Activated T-cell treated with anti-CD3 and anti-CD28 coated beads, Interleukin-2, amount 50 U/mL, for 72 hours (primary cell): ENCODE data around the gene LRRC28. TPM values are rescaled to one million over a fixed set of nuclear protein-coding genes. Genes with fewer than 3 reads are reported as not detected.
A peak's percentile ranks its signal among the peaks of the same experiment; 100 is the strongest.

Experiments
- ATAC-seq, 2 donors: fragments of 150-1000 bp; cut with Tn5 transposase; replicated peaks in 1 of 2; 2 replicates each; pipeline ENCODE4 v1.10.0; 2021; ENCODE audit warnings: moderate library complexity in 2 of 2, mild to moderate bottlenecking in 1 of 2
- DNase-seq, 2 donors: peaks; one replicate each; pipeline ENCODE4 v3.0.0; 2021 to 2022; ENCODE audit warnings: mixed read lengths in 1 of 2
- H3K27ac Mint-ChIP-seq: one replicate; pipeline ENCODE4 v1.8.0; 2022; ENCODE audit warnings: mild to moderate bottlenecking, moderate library complexity, mixed read lengths
- H3K27me3 Mint-ChIP-seq: one replicate; pipeline ENCODE4 v1.8.0; 2022; ENCODE audit warnings: low read depth, mixed read lengths
- H3K36me3 Mint-ChIP-seq, 2 donors: one replicate each; pipeline ENCODE4 v1.8.0; 2022; ENCODE audit warnings: mixed read lengths in 2 of 2, mild to moderate bottlenecking in 1 of 2; ENCODE audit not compliant: insufficient read depth in 2 of 2
- H3K4me1 Mint-ChIP-seq: one replicate; pipeline ENCODE4 v1.8.0; 2022; ENCODE audit warnings: low read depth, mixed read lengths
- H3K4me3 Mint-ChIP-seq, 2 donors: one replicate each; pipeline ENCODE4 v1.8.0; 2022; ENCODE audit warnings: mild to moderate bottlenecking in 2 of 2, mixed read lengths in 2 of 2, moderate library complexity in 2 of 2
- H3K9me3 Mint-ChIP-seq, 2 donors: one replicate each; pipeline ENCODE4 v1.8.0; 2022; ENCODE audit warnings: mixed read lengths in 2 of 2
- total RNA-seq, 2 donors: library from RNA; stranded (reverse); gene quantifications; one replicate each; pipeline ENCODE4 v1.2.3, GENCODE V29; 2022

The LRRC28 gene
- total RNA-seq = 10 to 100 TPM; 23.3 to 29.0 TPM

- H3K4me1 Mint-ChIP-seq = peaks cover 33% of the 10 kb centered on the region
- DNase-seq (peak; percentile 95 to 98), ATAC-seq (peak; percentile 97 to 99)
- peak within 1 kb of the TSS; percentile 91 to 93 for H3K4me3 Mint-ChIP-seq
- H3K36me3 Mint-ChIP-seq = peaks cover 4 to 5% of the 10 kb centered on the region in 2 donors
- peak within 1 kb of the TSS; percentile 80 for H3K27ac Mint-ChIP-seq
- H3K9me3 Mint-ChIP-seq = no peaks in the 10 kb centered on the region
- H3K27me3 Mint-ChIP-seq = no peaks in the 10 kb centered on the region
Measured at GRCh38 chr15:99250857-99251841, at the start of gene LRRC28. Gene LRRC28, plus strand, starts transcription at chr15:99251481. Its CDS starts 4,477 bp downstream, at chr15:99255958.

GRCh38 chr15:99202176-99202552 lies 49.1 kb upstream of the LRRC28 start:
- Mint-ChIP-seq H3K36me3 (no peaks in the 10 kb centered on the region), H3K27me3 (no peaks in the 10 kb centered on the region), H3K9me3 (no peaks in the 10 kb centered on the region), H3K4me1 (no peaks in the 10 kb centered on the region), H3K27ac (no peak overlapping the region), H3K4me3 (no peak overlapping the region)
- no peak for DNase-seq
- no peak for ATAC-seq

- H3K9me3 Mint-ChIP-seq = no peaks in the 10 kb centered on the region
- peak overlapping the region; percentile 55 for H3K27ac Mint-ChIP-seq
- ATAC-seq = no peak
Measured at GRCh38 chr15:99207672-99208071, 43.6 kb upstream of the LRRC28 start.

GRCh38 chr15:99209326-99209725 lies 42.0 kb upstream of the LRRC28 start:
- Mint-ChIP-seq H3K27ac (no peak overlapping the region), H3K36me3 (no peaks in the 10 kb centered on the region), H3K4me3 (no peak overlapping the region), H3K4me1 (no peaks in the 10 kb centered on the region), H3K9me3 (no peaks in the 10 kb centered on the region), H3K27me3 (no peaks in the 10 kb centered on the region)
- DNase-seq = no peak
- no peak for ATAC-seq

More at GRCh38 chr15:99207672-99208071, 43.6 kb upstream of the LRRC28 start:
- no peaks in the 10 kb centered on the region for H3K4me1 Mint-ChIP-seq
- H3K4me3 Mint-ChIP-seq = no peak overlapping the region
- DNase-seq = no peak
- H3K27me3 Mint-ChIP-seq = no peaks in the 10 kb centered on the region
- H3K36me3 Mint-ChIP-seq = no peaks in the 10 kb centered on the region

GRCh38 chr15:99210334-99210733 lies 40.9 kb upstream of the LRRC28 start:
- Mint-ChIP-seq H3K27me3 (no peaks in the 10 kb centered on the region), H3K4me3 (no peak overlapping the region), H3K36me3 (no peaks in the 10 kb centered on the region), H3K9me3 (no peaks in the 10 kb centered on the region), H3K27ac (no peak overlapping the region), H3K4me1 (no peaks in the 10 kb centered on the region)
- no peak for ATAC-seq
- DNase-seq = no peak

GRCh38 chr15:99211926-99212325 lies 39.4 kb upstream of the LRRC28 start:
- Mint-ChIP-seq H3K4me1 (no peaks in the 10 kb centered on the region), H3K9me3 (no peaks in the 10 kb centered on the region)

GRCh38 chr15:99212406-99212805 lies 38.9 kb upstream of the LRRC28 start:
- Mint-ChIP-seq H3K36me3 (no peaks in the 10 kb centered on the region), H3K4me1 (no peaks in the 10 kb centered on the region), H3K27me3 (no peaks in the 10 kb centered on the region), H3K9me3 (no peaks in the 10 kb centered on the region), H3K27ac (no peak overlapping the region), H3K4me3 (no peak overlapping the region)
- ATAC-seq (no peak), DNase-seq (no peak)

More at GRCh38 chr15:99211926-99212325, 39.4 kb upstream of the LRRC28 start:
- ATAC-seq = no peak
- H3K27ac Mint-ChIP-seq = no peak overlapping the region
- no peaks in the 10 kb centered on the region for H3K36me3 Mint-ChIP-seq
- no peaks in the 10 kb centered on the region for H3K27me3 Mint-ChIP-seq
- no peak overlapping the region for H3K4me3 Mint-ChIP-seq
- DNase-seq = no peak

GRCh38 chr15:99213187-99213811 lies 38.0 kb upstream of the LRRC28 start:
- Mint-ChIP-seq H3K27me3 (no peaks in the 10 kb centered on the region), H3K4me1 (no peaks in the 10 kb centered on the region), H3K4me3 (no peak overlapping the region), H3K36me3 (no peaks in the 10 kb centered on the region), H3K27ac (no peak overlapping the region), H3K9me3 (no peaks in the 10 kb centered on the region)
- DNase-seq (peak; percentile 65 to 66), ATAC-seq (peak; percentile 60 to 68)

GRCh38 chr15:99224372-99225214 lies 26.7 kb upstream of the LRRC28 start:
- H3K27me3 Mint-ChIP-seq = peaks cover 6% of the 10 kb centered on the region
- H3K4me3 Mint-ChIP-seq = no peak overlapping the region
- no peak for ATAC-seq
- H3K4me1 Mint-ChIP-seq = no peaks in the 10 kb centered on the region
- no peak for DNase-seq
- no peaks in the 10 kb centered on the region for H3K36me3 Mint-ChIP-seq
- no peaks in the 10 kb centered on the region for H3K9me3 Mint-ChIP-seq
- no peak overlapping the region for H3K27ac Mint-ChIP-seq

GRCh38 chr15:99226802-99227201 lies 24.5 kb upstream of the LRRC28 start:
- Mint-ChIP-seq H3K36me3 (no peaks in the 10 kb centered on the region), H3K27me3 (peaks cover 6% of the 10 kb centered on the region), H3K9me3 (no peaks in the 10 kb centered on the region), H3K4me3 (no peak overlapping the region), H3K27ac (no peak overlapping the region), H3K4me1 (no peaks in the 10 kb centered on the region)
- DNase-seq = no peak
- ATAC-seq = no peak

- DNase-seq (no peak), ATAC-seq (no peak)
- H3K4me3 Mint-ChIP-seq = no peak overlapping the region
- no peaks in the 10 kb centered on the region for H3K9me3 Mint-ChIP-seq
- no peak overlapping the region for H3K27ac Mint-ChIP-seq
- H3K4me1 Mint-ChIP-seq = no peaks in the 10 kb centered on the region
- no peaks in the 10 kb centered on the region for H3K36me3 Mint-ChIP-seq
- H3K27me3 Mint-ChIP-seq = peaks cover 6% of the 10 kb centered on the region
Measured at GRCh38 chr15:99228120-99228770, 23.0 kb upstream of the LRRC28 start.

GRCh38 chr15:99230867-99231266 lies 20.4 kb upstream of the LRRC28 start:
- Mint-ChIP-seq H3K36me3 (no peaks in the 10 kb centered on the region), H3K4me3 (no peak overlapping the region), H3K27ac (no peak overlapping the region), H3K9me3 (no peaks in the 10 kb centered on the region), H3K27me3 (peaks cover 11% of the 10 kb centered on the region), H3K4me1 (no peaks in the 10 kb centered on the region)
- no peak for ATAC-seq
- no peak for DNase-seq
